HG02678 (cell line): ENCODE measurements around the gene AMT.
"Not testable (repeated sequence)": the region's sequence is repeated elsewhere in the genome, so short reads cannot be mapped to it uniquely, and the experiment has no call there.

Source experiments
- ATAC-seq: cut with Tn5 transposase; IDR thresholded peaks from one replicate; pipeline ENCODE4 v1.9.1; 2021; ENCODE audit warnings: mild to moderate bottlenecking, moderate library complexity; ENCODE audit not compliant: unreplicated experiment

The AMT gene

DNA sequence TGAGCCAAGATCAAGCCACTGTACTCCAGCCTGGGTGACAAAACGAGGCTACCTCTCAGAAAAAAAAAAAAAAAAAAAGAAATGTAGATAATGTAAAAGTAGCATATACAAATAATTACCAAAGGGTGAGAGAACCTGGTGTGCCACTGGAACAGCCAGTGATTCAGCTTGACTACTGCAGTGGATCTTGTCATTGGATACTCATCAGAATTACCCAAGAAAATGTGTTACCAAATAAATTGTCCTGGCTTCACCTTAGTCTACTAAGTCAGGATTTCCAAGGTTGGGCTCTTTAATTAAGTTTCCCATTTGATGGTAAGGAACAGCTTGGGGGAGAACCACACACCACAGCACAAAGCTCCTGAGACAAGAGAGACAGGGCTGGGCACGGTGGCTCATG, 5.3 kb upstream of the AMT start:
- ATAC-seq, result no peak

DNA sequence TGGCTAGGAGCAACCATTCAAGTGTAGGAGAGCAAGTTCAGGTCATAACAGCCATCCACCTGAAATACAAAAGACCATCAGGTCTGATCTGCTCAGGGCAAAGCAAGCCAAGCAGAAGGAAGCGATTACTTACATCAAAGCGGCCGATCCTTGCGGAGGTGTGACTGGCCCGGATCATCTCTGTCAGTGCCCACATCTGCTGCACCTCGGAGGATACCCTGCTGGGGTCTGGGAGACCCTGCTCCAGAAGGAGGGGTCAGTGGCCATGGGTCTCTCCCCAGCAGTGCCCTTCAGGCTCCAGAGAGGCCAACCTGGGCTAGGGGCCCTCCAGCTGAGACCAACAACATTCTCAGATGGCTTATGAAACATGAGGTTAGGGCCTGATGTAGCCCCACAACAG, 2.5 kb upstream of the AMT start:
- no peak for ATAC-seq

DNA sequence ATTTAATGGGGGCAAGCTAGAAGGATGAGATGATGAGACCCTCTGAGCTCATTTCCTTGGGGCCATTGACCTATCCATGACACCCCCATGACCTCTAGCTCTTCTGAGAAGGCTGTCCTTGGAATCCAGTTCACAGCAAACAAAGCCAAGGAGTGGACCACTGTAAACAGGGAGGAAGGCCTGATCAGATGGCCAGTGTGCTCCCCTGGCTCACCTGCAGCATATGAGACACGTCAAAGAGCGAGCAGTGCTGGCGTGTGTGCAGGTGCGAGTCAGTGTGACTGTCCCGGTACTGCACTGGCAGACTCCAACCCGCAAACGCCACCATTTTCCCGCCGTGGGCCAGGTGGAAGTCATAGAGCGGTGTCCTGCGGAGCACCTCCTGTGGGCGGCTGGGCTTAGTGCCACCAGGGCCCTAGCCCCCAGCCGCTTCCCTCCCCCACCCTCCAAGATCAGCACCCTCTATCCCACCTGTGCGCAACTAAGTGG, 339 bp downstream of the AMT start:
- ATAC-seq, result no peak

DNA sequence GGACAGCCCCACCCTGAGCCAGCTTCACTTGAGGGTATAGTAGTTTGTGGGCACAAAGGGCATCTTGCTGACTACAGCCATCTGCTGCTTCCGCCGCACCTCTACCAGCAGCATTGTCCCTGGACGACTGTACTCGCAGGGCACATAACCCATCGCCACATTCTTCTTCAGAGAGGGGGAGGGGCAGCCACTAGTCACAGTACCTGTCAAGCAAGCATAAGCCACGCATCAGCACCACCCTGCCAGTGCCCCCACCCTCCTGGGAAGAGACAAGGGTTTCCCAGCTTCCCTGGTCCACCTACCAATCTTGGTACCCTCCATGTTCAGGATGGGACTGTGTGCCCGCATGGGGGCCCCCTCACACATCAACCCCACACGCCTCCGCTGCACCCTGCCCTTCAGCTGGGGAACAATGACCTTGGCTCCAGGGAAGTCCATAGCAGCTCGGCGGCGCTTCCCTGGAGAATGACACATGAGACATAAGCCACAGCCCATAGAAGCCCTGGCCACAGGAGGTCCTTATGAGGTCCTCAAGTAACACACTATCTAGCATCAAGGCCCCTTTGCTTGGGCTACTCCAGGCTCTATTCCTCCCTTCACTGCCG, 4.7 kb downstream of the AMT start:
- no peak for ATAC-seq

GRCh38 chr3:49416867-49417266, 5.4 kb downstream of the AMT start:
- ATAC-seq, result no peak

GRCh38 chr3:49415931-49416601, 6.2 kb downstream of the AMT start:
- ATAC-seq, result no peak

DNA sequence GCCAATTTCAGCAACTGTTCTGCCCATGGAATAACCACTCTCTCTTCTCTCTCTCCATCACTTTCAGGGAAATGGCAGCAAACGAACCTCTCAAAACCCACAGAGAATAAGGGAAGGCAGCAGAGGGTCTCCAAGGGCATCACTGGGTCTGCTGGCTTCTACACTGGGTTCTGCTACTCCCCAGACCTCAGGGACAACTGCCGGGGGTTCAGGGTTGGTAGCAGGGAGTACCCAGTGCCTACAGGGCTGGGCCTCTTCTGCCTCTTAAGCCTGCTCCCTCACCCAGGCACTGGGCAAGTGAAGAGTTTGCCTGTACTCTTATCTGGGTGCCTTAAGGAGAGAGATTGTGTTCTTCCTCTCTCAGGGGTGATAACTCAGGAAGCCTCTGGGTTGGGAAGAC, 7.5 kb downstream of the AMT start:
- ATAC-seq, result no peak

GRCh38 chr3:49413338-49413734, 8.9 kb downstream of the AMT start:
- ATAC-seq, result no peak

- ATAC-seq, result no peak
Measured at GRCh38 chr3:49412632-49413337, 9.5 kb downstream of the AMT start.

GRCh38 chr3:49411968-49412631, 10.2 kb downstream of the AMT start, which contains the start of the genes RHOA and TCTA:
Gene RHOA (minus strand): TSS chr3:49411976. CDS start chr3:49375589, 36,387 bp downstream.
Gene TCTA (plus strand): TSS chr3:49412423. CDS start chr3:49412427, 4 bp downstream.
- peak; percentile 76 for ATAC-seq

GRCh38 chr3:49411535-49411967, 10.7 kb downstream of the AMT start:
- peak; percentile 21 for ATAC-seq

GRCh38 chr3:49410846-49411534, 11.3 kb downstream of the AMT start:
- no peak for ATAC-seq

- ATAC-seq, result no peak
Measured at GRCh38 chr3:49410066-49410845, 12.0 kb downstream of the AMT start.

GRCh38 chr3:49406571-49407565, 15.4 kb downstream of the AMT start:
- ATAC-seq, result no peak

DNA sequence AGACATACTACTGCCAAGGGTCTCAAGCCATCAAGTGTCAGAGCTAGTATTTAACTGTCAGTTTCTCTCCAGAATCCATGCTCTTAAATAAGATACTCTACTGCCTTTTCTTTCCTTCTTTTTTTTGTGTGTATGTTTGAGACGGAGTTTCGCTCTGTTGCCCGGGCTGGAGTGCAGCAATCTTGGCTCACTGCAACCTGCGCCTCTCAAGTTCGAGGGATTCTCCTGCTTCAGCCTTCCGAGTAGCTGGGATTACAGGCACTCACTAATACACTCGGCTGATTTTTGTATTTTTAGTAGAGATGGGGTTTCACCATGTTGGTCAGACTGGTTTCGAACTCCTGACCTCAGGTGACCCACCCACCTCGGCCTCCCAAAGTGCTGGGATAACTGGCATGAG, 16.7 kb downstream of the AMT start:
- ATAC-seq, result not testable (repeated sequence)

DNA sequence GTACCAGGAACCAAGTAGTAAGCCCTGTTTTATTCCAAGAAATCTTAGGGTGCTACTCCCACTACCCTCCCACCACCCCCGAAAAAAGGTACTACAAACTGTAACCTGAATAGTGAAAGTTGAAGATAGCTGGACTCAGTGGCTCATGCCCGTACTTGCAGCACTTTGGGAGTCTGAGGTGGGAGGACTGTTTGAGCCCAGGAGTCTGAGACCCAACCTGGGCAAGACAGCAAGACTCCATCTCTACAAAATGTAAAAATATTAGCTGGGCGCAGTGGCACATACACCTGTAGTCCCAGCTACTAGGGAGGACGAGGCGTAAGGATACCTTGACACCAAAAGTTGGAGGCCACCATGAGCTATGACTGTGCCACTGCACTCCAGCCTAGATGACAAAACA, 18.4 kb downstream of the AMT start:
- no peak for ATAC-seq

GRCh38 chr3:49401766-49402165, 20.5 kb downstream of the AMT start:
- no peak for ATAC-seq

DNA sequence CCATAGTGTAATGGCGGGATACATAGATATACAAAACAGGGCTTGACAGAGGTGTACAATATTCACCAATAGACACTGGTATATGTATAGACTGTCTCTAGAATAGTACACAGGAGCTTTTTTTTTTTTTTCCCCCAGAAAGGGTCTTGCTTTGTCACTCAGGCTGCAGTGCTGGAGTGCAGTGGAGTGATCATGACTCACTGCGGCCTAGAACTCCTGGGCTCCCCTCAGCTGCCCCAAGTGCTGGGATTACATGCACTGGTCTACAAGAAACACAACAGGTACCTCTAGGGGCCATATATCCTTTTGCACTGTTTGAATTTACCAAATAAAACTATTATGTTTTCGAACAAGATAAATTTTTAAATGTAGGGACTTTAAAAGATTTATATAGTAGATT, 22.8 kb downstream of the AMT start:
- ATAC-seq, result no peak

GRCh38 chr3:49397470-49397869, 24.8 kb downstream of the AMT start:
- ATAC-seq, result no peak
